Measurements from ENCODE around the gene FAM53A.

The FAM53A gene, protein sequence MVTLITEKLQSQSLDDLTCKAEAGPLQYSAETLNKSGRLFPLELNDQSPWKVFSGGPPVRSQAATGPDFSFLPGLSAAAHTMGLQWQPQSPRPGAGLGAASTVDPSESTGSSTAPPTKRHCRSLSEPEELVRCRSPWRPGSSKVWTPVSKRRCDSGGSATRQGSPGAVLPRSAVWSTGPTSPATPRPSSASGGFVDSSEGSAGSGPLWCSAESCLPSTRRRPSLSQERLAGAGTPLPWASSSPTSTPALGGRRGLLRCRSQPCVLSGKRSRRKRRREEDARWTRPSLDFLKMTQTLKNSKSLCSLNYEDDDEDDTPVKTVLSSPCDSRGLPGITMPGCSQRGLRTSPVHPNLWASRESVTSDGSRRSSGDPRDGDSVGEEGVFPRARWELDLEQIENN

DNA sequence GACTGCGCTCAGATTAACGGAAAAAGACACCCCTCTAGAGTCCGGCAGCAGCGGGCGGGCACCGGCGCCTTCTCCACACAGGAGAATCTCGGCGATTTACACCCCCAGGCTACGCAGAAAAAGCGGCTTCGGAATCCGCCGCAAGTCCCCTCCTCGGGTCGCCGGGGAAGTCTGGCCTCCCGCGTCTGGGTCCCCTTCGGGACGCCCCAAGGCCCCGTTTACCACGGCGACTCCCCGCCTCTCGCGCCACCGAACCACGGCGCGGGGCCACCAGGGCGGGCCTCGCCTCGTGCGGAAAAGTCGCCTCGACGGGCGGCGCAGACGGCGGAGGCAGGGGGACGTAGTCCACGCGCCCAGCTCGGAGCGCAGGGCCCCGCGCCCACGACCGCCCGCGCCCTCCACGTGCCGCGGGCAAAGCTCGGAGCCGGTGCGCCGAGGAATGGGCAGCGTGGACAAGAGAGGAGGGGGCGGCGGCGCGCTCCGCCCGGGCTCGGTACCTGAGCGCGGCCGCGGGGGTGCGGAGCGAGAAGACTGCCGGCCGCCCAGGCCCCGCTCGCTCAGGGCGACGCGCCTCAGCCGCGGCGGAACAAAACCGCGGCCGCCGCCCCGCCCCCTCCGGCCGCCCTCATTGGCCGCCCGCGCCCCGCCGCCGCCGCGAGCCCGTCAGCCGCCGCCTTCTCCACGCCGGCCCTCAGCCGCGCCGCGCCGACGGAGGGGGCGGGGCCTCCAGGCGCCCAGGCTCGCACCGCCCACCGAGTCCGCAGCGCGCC, at the start of gene FAM53A:
FAM53A (minus strand) TSS at position 578 of the 770 bp plus-strand sequence. CDS start 15,572 bp downstream, outside the sequence.
- in situ Hi-C loops (cut with MboI; ENCODE audit: low sequenced_read_pairs), result no loop called here

DNA sequence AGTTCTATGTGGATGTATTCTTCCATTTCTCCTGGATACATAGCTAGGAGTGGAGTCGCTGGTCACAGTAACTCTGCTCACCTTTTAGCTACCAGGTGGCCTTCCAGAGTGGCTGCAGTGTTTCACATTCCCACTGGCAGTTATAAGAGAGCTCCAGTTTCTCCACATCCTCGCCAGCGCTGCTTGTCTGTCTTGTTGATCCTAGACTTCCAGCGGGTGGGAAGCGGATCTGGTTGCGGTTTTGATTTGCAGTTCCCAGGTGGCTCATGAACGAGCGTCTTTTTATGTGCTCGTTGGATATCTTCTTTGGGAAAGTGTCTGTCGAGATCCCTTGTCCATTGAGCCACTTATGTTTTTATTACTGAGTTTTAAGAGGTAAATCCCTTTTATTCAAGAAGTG, 48.8 kb upstream of the FAM53A start:
- in situ Hi-C loops (cut with MboI; ENCODE audit: low sequenced_read_pairs), result no loop called here

DNA sequence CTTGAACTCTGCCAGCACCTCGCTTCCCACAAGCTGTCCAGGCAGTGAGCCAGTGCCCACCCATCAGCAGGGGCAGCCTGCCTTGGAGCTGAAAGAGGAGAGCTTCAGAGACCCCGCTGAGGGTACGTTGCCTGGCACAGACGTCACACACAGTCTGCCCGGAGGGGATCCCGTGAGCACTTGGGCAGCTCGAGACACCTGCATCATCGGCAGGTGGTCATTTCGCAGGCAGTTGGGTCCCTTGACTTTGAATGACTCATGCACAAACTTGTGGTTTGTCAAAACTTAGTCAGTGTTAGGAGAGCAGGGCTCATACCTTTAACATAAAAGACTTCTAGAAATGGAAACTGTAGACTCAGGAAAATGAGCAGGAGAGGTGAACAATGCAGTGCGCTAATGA, 47.1 kb upstream of the FAM53A start:
- in situ Hi-C loops (cut with MboI; ENCODE audit: low sequenced_read_pairs), result no loop called here

DNA sequence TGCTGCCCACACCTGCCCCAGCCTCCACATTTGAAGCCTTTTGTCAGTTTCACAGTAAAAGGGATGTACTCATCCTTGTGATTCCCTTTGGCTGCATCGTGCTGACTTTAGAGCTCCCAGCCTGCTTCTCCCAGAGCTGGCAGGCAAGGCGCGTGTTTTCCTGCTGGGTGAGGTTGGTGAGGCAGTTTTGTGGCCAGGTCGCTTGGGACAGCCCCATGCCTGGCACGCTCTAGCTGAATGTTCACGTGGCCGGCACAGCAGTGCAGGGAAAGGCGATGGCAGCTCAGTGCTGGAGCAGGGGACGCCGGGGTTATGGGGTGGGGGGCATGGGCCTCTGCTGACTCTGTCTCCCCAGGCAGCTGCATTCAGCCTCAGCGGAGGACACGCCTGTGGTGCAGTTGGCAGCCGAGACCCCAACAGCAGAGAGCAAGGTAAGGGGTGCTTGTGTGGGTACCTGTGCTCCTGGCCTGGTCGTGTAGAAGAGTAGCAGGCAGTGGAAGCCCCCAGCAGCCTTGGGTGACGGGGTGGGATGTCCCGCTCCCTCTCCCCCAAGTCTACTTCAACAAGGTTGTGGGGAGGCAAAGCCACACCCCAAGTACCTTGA, 46.5 kb upstream of the FAM53A start:
- in situ Hi-C loops (cut with MboI; ENCODE audit: low sequenced_read_pairs), result no loop called here

DNA sequence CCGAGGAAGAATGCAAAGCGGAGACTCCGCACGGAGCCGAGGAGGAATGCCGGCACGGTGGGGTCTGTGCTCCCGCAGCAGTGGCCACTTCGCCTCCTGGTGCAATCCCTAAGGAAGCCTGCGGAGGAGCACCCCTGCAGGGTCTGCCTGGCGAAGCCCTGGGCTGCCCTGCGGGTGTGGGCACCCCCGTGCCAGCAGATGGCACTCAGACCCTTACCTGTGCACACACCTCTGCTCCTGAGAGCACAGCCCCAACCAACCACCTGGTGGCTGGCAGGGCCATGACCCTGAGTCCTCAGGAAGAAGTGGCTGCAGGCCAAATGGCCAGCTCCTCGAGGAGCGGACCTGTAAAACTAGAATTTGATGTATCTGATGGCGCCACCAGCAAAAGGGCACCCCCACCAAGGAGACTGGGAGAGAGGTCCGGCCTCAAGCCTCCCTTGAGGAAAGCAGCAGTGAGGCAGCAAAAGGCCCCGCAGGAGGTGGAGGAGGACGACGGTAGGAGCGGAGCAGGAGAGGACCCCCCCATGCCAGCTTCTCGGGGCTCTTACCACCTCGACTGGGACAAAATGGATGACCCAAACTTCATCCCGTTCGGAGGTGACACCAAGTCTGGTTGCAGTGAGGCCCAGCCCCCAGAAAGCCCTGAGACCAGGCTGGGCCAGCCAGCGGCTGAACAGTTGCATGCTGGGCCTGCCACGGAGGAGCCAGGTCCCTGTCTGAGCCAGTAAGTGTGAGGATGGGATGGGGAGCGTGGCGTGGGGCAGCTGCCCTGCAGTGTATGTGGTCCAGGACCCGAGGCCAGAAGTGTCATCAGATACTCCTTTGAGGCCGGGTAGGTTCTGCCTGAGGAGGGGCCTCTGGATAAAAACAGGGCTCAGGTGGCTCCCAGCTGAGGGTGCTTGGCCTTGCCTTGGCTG, 44.2 kb upstream of the FAM53A start:
- in situ Hi-C loops (cut with MboI; ENCODE audit: low sequenced_read_pairs), result no loop called here

DNA sequence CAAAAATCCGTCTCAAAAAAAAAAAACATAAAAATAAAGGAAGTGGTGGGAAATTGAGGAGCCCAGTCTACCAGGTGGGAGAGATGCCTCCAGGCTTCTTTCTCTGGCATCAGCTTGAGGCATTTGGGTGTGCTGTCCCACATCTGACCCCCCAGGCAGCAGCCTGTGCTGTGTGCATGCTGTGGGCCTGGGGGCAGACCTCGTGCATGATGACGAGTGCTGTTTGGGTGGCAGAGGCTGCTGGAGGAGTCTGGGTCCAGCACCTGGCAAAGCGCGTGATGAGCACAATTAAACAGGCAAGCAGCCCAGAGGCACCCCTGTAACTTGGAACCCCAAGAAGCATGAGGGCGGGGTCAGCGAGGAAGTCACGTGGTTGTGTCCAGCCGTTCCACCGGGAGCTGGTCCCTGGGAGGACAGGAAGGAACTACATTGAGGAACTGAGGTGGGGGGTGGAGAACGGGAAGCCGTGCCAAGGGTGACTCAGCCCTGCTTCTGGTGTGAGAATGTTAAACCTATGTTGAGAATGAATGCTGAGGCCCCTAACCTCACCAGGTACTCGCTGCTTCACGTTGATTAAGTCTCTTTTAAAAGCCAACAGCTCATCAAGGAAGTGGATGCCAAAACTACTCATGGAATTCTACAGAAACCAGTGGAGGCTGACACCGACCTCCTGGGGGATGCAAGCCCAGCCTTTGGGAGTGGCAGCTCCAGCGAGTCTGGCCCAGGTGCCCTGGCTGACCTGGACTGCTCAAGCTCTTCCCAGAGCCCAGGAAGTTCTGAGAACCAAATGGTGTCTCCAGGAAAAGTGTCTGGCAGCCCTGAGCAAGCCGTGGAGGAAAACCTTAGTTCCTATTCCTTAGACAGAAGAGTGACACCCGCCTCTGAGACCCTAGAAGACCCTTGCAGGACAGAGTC, 43.3 kb upstream of the FAM53A start:
- in situ Hi-C loops (cut with MboI; ENCODE audit: low sequenced_read_pairs), result no loop called here

DNA sequence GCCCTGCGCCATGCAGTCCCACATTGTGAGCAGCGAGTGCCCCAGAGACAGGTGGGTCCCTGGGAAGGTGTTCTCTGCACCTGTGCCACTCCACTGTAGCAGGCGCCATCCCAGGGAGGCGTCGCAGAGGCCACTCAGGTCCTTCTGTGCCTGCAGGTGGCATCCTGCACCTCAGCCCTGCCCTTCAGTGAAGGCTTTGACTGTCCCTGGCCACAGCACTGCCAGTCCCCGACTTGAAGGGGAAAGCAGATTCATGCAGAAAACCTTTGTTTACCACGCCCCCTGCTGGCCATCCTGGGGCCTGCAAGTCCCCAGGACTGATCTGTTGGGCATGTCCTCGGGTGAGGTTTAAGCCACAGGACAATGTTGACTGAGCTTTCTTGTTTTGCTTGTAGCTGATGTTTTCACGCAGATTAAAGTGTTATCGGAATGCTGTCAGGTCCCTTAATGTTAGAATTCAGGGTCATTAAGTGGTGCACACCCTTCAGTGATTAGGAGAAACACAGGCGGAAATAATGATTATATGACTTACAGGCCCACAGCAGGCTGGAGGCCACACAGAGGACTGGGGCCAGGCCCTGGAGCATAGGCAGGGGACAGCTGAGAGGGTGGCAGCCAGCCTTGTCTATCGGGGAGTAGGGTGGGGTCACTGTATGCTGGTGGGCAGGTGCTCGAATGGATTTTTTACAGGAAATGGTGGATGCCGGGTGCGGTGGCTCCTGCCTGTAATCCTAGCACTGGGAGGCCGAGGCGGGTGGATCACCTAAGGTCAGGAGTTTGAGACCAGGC, 42.2 kb upstream of the FAM53A start:
- in situ Hi-C loops (cut with MboI; ENCODE audit: low sequenced_read_pairs), result no loop called here

DNA sequence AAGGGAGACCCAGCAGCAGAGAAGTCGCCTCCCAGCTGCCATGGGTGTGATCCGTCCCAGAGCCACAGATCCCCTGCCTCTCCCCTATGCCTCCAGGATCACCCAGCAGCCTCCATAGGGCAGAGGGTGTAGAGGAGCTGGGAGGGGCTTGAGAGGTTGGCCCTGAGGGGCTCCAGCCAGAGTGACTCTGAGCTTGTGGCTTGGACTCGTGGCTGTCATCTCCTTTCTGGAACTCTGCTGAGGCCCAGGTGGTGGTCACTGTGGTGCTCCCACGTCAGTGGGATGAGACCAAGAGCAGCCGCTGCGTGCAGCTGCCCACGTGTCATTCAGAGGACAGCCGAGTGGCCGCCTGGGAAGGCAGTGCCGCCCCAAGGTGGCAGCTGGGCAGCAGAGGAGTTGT, 41.4 kb upstream of the FAM53A start:
- in situ Hi-C loops (cut with MboI; ENCODE audit: low sequenced_read_pairs), result no loop called here

DNA sequence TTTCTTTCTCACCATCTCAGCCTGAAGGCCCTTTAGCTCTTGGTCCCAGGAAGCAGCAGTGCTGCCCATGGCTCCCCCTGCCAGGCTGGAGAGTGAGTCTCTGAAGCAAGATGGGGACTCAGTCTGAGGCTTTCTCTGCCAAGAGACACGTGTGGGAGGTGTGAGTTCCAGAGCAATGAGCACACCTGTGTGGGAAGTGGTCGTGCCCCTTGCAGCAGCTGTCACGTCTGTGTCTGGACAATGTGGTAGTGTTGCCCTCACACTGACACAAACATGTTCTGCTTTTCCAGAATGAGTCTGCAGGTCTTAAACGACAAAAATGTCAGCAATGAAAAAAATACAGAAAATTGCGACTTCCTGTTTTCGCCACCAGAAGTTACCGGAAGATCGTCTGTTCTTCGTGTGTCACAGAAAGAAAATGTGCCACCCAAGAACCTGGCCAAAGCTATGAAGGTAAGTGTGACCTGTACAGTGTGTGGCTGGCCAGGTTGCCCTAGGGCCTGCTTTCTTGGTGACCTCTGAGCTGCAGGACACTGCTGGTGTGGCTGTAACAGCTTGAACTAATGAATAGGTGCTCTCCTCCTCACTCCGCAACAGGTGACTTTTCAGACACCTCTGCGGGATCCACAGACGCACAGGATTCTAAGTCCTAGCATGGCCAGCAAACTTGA, 39.2 kb upstream of the FAM53A start:
- in situ Hi-C loops (cut with MboI; ENCODE audit: low sequenced_read_pairs), result no loop called here

DNA sequence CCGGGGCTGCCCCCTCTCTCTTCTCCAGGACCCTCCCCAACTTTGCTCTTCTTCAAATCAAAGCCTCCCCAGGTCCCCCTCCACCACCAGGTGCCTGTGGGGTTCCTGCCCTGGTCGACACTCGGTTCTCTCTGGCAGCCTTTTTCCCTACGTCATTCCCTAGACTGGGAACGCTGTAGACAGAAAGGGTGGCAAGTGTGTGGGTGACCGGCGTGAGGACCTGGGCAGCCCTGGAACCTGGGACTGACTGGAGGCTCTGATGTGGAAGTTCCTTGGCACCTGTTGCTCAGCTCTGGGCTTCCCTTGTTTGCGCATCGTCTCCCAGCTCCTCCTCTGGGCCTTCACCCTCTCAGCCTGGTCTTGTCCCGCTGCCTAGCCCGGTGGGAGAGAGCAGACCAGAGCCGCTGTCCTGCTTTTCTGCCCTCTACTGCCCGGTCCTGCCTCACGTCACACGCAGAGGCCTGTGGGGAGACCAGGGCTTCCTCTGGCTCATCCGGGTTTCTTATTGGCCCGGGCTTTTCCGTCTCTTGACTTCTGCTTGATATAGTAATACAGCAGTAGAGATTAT, 38.5 kb upstream of the FAM53A start:
- in situ Hi-C loops (cut with MboI; ENCODE audit: low sequenced_read_pairs), result no loop called here

DNA sequence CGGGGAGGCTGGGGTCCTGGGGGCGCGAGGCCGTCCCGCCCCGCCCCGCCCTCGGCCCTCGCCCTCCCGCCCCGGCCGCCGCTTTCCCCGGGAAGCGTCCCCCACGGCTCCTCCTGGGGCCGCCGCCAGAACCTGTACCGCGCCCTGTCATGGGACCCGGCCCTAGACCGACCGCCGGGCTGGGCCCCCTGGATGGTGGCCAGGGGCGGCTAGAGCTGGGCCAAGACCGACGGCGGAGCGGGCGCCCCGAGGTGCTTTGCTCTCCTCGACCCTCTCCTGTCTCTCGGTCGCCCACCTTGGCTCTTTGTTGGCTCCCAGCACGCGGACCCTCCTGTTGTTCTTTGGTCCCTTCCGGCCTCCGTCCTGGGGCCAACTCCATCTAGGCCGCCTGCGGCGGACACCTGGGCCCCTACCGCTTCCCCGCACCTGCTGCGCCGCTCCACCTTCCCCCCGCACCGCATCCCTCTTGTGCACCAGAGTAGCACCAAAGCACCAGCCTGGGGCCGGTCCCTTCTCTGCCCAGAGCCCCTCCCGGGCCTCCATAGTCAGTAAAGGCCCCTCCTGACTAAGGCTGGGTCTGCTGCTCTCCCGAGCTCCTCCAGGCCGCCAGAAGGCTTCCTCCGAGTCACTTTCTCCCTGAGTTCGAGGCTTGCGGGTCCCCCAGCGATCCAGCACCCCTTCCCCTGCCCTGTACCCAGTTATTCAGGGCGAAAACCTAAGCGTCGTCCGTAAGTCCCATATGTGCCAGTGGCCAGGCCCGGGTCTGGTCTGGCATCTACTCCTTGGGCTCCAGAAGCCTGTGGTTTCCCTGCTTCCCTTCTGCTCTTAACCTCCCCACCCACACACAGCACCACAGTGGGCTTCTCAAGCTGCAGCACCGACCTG, 37.8 kb upstream of the FAM53A start:
- in situ Hi-C loops (cut with MboI; ENCODE audit: low sequenced_read_pairs), result no loop called here

DNA sequence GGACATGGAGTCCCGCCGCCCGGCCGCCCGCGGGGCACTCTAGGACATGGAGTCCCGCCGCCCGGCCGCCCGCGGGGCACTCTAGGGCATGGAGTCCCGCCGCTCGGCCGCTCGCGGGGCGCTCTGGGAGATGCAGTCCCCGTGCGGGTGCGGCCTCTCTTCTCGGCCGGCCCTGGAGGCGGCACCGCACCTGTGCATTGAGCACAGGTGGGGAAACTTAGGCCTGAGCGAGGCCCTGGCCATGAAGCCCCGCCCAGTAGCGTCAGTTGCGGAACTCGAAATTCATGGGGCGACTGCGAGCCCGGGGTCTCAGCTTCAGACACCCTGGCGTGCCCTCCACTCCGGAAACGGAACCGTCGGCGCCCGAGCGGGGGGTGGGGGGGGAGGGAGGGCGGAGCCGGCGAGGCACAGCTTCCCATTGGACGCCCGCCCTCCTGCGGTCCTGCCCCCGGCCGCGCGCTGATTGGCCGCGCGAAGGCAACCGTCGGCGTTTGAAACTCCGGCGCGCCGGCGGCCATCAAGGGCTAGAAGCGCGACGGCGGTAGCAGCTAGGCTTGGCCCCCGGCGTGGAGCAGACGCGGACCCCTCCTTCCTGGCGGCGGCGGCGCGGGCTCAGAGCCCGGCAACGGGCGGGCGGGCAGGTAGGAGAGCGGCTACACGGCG, 37.0 kb upstream of the FAM53A start, which contains the start of the genes TACC3 and TMEM129:
TACC3 (plus strand) TSS at position 519 of the 663 bp plus-strand sequence. CDS start 1,901 bp downstream, outside the sequence.
TMEM129 (minus strand) TSS at position 321 of the 663 bp plus-strand sequence. CDS start 486 bp downstream, outside the sequence.
- in situ Hi-C loops (cut with MboI; ENCODE audit: low sequenced_read_pairs), result no loop called here

DNA sequence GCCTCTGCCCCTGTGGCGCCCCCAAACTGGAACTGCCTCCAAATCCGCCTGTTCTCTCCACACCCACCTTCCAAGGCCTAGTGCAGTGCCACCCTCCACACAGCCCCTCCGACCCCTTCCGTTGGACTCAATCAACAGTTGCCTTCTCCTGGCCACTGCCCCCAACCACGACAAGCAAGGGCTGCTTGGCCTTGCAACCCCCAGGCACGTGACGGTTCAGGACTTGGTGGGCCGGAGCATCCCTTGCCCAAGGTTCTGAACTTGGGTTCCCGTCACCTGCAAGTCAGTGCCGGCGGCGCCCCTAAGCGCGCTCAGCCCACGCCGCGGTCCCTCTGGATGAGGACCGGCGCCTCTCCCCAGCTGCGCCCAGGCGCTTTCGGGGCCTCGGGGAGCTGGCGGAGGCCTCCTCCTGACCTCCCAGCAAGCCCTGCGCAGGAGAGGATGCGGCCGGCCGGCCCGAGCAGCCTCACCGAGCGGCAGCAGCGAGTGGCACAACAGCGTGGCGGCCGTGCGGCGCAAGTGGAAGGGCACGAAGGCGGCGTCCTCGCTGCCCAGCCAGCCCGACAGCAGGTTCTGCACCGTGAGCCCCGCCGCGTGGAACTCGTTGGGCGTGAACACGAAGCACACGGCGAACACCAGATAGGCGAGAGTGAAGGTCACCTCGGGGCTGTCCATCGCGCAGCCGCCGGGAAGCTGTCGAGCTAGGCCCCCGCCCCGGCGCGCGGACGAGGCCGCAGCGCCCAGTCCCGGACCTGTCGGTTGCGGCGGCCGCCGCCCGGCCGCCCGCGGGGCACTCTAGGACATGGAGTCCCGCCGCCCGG, 36.3 kb upstream of the FAM53A start:
- in situ Hi-C loops (cut with MboI; ENCODE audit: low sequenced_read_pairs), result no loop called here

DNA sequence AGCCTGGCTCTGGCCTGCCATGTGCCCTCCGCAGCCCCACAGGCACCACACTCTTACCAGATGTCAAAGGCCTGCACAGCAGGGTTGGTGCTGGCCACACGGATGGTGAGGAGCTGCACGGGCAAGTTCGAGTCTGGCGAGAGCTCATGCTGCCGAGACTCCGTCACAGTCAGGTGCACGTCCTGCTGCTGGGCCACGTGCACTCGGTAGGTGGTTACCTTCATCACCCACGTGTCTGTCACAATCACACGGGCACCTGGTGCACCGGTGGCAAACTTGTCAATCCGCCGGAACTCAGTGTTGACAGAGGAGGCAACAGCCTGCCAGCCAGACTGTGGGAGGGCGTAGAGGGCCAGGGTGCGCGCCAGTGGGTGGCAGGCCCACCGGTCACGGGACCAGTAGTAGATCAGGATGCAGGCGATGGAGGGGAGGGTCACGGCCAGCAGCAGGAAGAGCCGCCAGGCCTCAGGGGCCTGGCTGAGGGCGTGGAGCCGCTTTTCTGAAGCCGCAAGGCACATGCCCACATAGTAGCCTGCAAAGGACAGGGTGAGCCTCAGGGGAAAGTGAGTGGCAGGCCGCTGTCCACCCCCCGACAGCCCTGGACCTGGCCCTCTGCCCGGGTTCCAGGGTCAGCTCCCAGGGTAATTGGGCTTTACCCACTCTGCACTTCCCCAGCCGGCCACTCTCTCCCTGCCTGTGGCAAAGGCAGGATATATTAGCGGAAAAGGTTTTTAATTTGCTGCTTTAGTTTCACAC, 34.2 kb upstream of the FAM53A start:
- in situ Hi-C loops (cut with MboI; ENCODE audit: low sequenced_read_pairs), result no loop called here
